HFFc6 (cell line): ENCODE data around the gene WDSUB1. TPM values are rescaled to one million over a fixed set of nuclear protein-coding genes. Genes with fewer than 3 reads are reported as not detected.

ENCODE experiments used
- DNase-seq: peaks from one replicate; pipeline ENCODE4 v3.0.0-alpha.2; 2018
- H3K27ac Mint-ChIP-seq: 2 replicates; pipeline ENCODE4 v1.8.0; 2020; ENCODE audit warnings: mild to moderate bottlenecking, mixed read lengths
- H3K27me3 Mint-ChIP-seq: 2 replicates; pipeline ENCODE4 v1.8.0; 2021; ENCODE audit warnings: mild to moderate bottlenecking, moderate library complexity, mixed read lengths; ENCODE audit not compliant: insufficient read depth
- H3K36me3 Mint-ChIP-seq: 2 replicates; pipeline ENCODE4 v1.8.0; 2021; ENCODE audit warnings: low read depth, mixed read lengths
- H3K4me1 Mint-ChIP-seq: 2 replicates; pipeline ENCODE4 v1.8.0; 2020; ENCODE audit warnings: low read depth, mixed read lengths
- H3K4me3 Mint-ChIP-seq: 2 replicates; pipeline ENCODE4 v1.8.0; 2020; ENCODE audit warnings: mild to moderate bottlenecking, moderate library complexity, mixed read lengths
- H3K9me3 Mint-ChIP-seq: 2 replicates; pipeline ENCODE4 v1.8.0; 2020; ENCODE audit warnings: mild to moderate bottlenecking, mixed read lengths
- CTCF ChIP-seq: fragments of 200-600 bp; sonication (generic); IDR thresholded peaks from 2 replicates; pipeline ENCODE4 v1.5.0; 2021; ENCODE audit warnings: antibody characterized with exemption, mild to moderate bottlenecking
- total RNA-seq, 6 experiments: library from RNA; stranded (reverse); fragmentation: NEBNext Ultra II Directional; extraction: Animal tissue kit (Norgen Biotek cat#: 25700); gene quantifications; 2 replicates in 1 of 6; 3 replicates in 5 of 6; pipeline ENCODE4 v1.2.3, GENCODE V29; 2021

Gene WDSUB1
- total RNA-seq, 6 experiments from 2014 or later, result 6.1 to 8.9 (median 7.0) TPM

- DNase-seq, result no peak
- TF ChIP-seq CTCF, result no peak
- H3K36me3 Mint-ChIP-seq, result peaks cover 19% of the 10 kb centered on the region; the same call in 1 of the 2 replicates
- no peaks in the 10 kb centered on the region; the same call in 1 of the 2 replicates for H3K27me3 Mint-ChIP-seq
- no peaks in the 10 kb centered on the region for H3K9me3 Mint-ChIP-seq
- H3K4me3 Mint-ChIP-seq, result no peak overlapping the region
- H3K4me1 Mint-ChIP-seq, result peaks cover 26% of the 10 kb centered on the region
- no peak overlapping the region for H3K27ac Mint-ChIP-seq
Measured at GRCh38 chr2:159252905-159253304, 33.6 kb downstream of the WDSUB1 start.

- Mint-ChIP-seq H3K27ac (no peak overlapping the region), H3K4me1 (peaks cover 25% of the 10 kb centered on the region), H3K36me3 (peaks cover 30% of the 10 kb centered on the region; the same call in 1 of the 2 replicates), H3K4me3 (no peak overlapping the region), H3K27me3 (no peaks in the 10 kb centered on the region; the same call in 1 of the 2 replicates), H3K9me3 (no peaks in the 10 kb centered on the region)
- TF ChIP-seq CTCF, result no peak
- no peak for DNase-seq
Measured at GRCh38 chr2:159251296-159252173, 35.0 kb downstream of the WDSUB1 start.

GRCh38 chr2:159249990-159250715, 36.4 kb downstream of the WDSUB1 start:
- peaks cover 41% of the 10 kb centered on the region for H3K36me3 Mint-ChIP-seq
- H3K27ac Mint-ChIP-seq, result peak overlapping the region; percentile 33; the same call in 1 of the 2 replicates
- peaks cover 5% of the 10 kb centered on the region for H3K9me3 Mint-ChIP-seq
- no peak overlapping the region for H3K4me3 Mint-ChIP-seq
- peak; percentile 59 for DNase-seq
- TF ChIP-seq CTCF, result no peak
- H3K27me3 Mint-ChIP-seq, result no peaks in the 10 kb centered on the region; the same call in 1 of the 2 replicates
- peaks cover 15% of the 10 kb centered on the region; the same call in 1 of the 2 replicates for H3K4me1 Mint-ChIP-seq

- Mint-ChIP-seq H3K36me3 (peaks cover 51% of the 10 kb centered on the region), H3K4me3 (no peak overlapping the region), H3K27me3 (no peaks in the 10 kb centered on the region), H3K27ac (no peak overlapping the region), H3K4me1 (peaks cover 29% of the 10 kb centered on the region), H3K9me3 (peaks cover 5% of the 10 kb centered on the region)
- TF ChIP-seq CTCF, result no peak
- no peak for DNase-seq
Measured at GRCh38 chr2:159246325-159246988, 40.0 kb downstream of the WDSUB1 start.

- Mint-ChIP-seq H3K27ac (no peak overlapping the region), H3K9me3 (peaks cover 5% of the 10 kb centered on the region), H3K4me3 (no peak overlapping the region), H3K36me3 (peaks cover 67% of the 10 kb centered on the region), H3K4me1 (peaks cover 14% of the 10 kb centered on the region), H3K27me3 (no peaks in the 10 kb centered on the region)
- no peak for DNase-seq
- TF ChIP-seq CTCF, result no peak
Measured at GRCh38 chr2:159243529-159243928, 43.0 kb downstream of the WDSUB1 start.
